Thoracic aorta (tissue), 2 donors: ENCODE results near the gene SWAP70. TPM values are rescaled to one million over a fixed set of nuclear protein-coding genes. Genes with fewer than 3 reads are reported as not detected.

ENCODE experiments used
- ATAC-seq: fragments of 150-250 bp; one replicate; pipeline ENCODE4 v1.8.0; 2017; ENCODE audit warnings: low read depth; ENCODE audit not compliant: insufficient number of reproducible peaks, low FRiP score
- DNase-seq: peaks from one replicate; pipeline ENCODE4 v3.0.0-alpha.2; 2020; ENCODE audit warnings: low spot score
- H3K27ac ChIP-seq, 2 donors: fragments of 200-600 bp; sonication (generic); 1 replicate in 1 of 2; 2 replicates in 1 of 2; pipeline ENCODE4 v1.5.1; 2016; ENCODE audit warnings: mild to moderate bottlenecking in 2 of 2, moderate library complexity in 2 of 2
- H3K27me3 ChIP-seq: fragments of 200-600 bp; sonication (generic); replicated peaks from 2 replicates; pipeline ENCODE4 v1.6.0; 2016; ENCODE audit warnings: mild to moderate bottlenecking; ENCODE audit not compliant: insufficient read depth
- H3K36me3 ChIP-seq: fragments of 200-600 bp; sonication (generic); one replicate; pipeline ENCODE4 v1.5.1; 2016
- H3K4me1 ChIP-seq, 2 donors: fragments of 200-600 bp; sonication (generic); 1 replicate in 1 of 2; 2 replicates in 1 of 2; pipeline versions ENCODE4 v1.5.1 to v1.6.0; 2016; ENCODE audit warnings: low read depth in 2 of 2, mild to moderate bottlenecking in 1 of 2; ENCODE audit not compliant: control insufficient read depth in 1 of 2
- H3K4me3 ChIP-seq: fragments of 200-600 bp; sonication (generic); 2 replicates; pipeline ENCODE4 v1.5.1; 2016; ENCODE audit warnings: mild to moderate bottlenecking
- H3K9me3 ChIP-seq: fragments of 200-600 bp; sonication (generic); 2 replicates; pipeline ENCODE4 v1.5.1; 2016
- total RNA-seq, 2 donors: library from RNA; depleted of rRNA; stranded (reverse); fragments of >200 nt; gene quantifications; one replicate each; pipeline versions ENCODE4 v1.1.0 to v1.2.3, GENCODE V29; 2016
- TF ChIP-seq, protein P1 (sequence below): fragments of 200-600 bp; sonication (generic); IDR thresholded peaks from one replicate; pipeline ENCODE4 v1.5.1; 2019; ENCODE audit warnings: antibody characterized with exemption

Gene SWAP70
- total RNA-seq, 2 donors from 2014 or later: 33.4 to 64.6 TPM

DNA sequence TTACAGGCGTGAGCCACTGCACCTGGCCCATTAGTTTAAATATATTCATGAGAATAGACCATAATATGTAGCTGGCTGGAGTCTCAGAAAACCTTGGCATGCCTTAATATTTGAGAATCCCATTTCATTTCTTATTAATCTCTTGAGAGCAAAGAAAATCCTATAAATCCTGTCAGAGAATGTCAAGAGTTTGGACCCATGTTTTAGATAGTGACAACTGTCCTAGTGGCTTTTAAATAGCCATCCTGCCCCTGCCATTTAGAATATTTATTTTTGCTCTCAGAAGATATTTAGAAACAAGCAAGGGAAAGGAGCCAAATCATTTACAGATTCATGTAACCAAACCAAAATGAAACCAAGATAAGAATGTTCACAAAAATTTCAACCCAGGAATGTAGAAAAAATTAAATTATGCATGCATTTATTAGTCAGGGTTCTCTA, 107.2 kb downstream of the SWAP70 start:
- DNase-seq: no peak
- Histone ChIP-seq H3K9me3 (no peaks in the 10 kb centered on the region), H3K36me3 (no peaks in the 10 kb centered on the region), H3K27me3 (no peaks in the 10 kb centered on the region), H3K27ac (peak overlapping the region in 1 of 2 donors; percentile 45), H3K4me3 (no peak overlapping the region), H3K4me1 (peaks cover 0 to 25% of the 10 kb centered on the region in 2 donors)
- TF ChIP-seq, protein P1, sequence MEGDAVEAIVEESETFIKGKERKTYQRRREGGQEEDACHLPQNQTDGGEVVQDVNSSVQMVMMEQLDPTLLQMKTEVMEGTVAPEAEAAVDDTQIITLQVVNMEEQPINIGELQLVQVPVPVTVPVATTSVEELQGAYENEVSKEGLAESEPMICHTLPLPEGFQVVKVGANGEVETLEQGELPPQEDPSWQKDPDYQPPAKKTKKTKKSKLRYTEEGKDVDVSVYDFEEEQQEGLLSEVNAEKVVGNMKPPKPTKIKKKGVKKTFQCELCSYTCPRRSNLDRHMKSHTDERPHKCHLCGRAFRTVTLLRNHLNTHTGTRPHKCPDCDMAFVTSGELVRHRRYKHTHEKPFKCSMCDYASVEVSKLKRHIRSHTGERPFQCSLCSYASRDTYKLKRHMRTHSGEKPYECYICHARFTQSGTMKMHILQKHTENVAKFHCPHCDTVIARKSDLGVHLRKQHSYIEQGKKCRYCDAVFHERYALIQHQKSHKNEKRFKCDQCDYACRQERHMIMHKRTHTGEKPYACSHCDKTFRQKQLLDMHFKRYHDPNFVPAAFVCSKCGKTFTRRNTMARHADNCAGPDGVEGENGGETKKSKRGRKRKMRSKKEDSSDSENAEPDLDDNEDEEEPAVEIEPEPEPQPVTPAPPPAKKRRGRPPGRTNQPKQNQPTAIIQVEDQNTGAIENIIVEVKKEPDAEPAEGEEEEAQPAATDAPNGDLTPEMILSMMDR: no peak
- no peak for ATAC-seq

DNA sequence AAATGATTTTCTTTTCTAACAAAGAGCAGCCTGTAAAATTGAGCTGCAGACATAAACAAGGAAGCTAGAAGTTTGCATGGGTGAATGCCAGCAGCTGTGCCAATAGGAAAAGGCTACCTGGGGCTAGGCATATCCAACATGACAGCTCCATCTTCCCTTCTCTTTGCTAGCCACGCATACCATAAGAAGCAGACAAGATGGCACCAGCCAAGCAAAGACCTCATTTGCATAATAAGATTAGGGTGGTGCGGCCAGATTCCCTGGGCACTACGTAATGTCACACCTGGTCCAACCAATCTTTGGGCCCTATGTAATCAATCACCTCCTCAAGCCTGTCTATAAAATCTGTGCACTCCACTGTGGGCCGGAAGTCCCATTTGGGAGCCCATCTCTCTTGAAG, 108.3 kb downstream of the SWAP70 start:
- TF ChIP-seq, protein P1: no peak
- no peak for ATAC-seq
- DNase-seq: no peak
- H3K4me3 ChIP-seq: no peak overlapping the region
- no peaks in the 10 kb centered on the region for H3K27me3 ChIP-seq
- no peak overlapping the region for H3K27ac ChIP-seq
- peaks cover 0 to 24% of the 10 kb centered on the region in 2 donors for H3K4me1 ChIP-seq
- H3K9me3 ChIP-seq: no peaks in the 10 kb centered on the region
- no peaks in the 10 kb centered on the region for H3K36me3 ChIP-seq

DNA sequence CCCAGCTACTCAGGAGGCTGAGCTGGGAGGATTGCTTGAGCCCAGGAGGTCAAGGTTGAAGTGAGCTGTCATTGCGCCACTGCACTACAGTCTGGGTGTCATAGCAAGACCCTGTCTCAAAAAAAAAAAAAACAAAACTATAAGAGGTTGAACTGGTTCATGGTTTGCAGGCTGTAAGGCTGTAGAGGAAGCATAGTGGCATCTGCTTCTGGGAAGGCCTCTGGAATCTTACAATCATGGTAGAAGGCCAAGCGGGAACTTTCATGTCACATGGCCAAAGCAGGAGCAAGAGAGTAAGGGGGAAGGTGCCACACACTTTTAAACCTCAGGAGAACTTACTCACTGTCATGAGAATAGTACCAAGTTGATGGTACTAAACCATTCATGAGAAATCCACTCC, 109.6 kb downstream of the SWAP70 start:
- Histone ChIP-seq H3K36me3 (no peaks in the 10 kb centered on the region), H3K4me1 (peaks cover 0 to 24% of the 10 kb centered on the region in 2 donors), H3K9me3 (no peaks in the 10 kb centered on the region), H3K27me3 (no peaks in the 10 kb centered on the region), H3K4me3 (no peak overlapping the region), H3K27ac (no peak overlapping the region)
- TF ChIP-seq, protein P1: no peak
- ATAC-seq: no peak
- DNase-seq: no peak

DNA sequence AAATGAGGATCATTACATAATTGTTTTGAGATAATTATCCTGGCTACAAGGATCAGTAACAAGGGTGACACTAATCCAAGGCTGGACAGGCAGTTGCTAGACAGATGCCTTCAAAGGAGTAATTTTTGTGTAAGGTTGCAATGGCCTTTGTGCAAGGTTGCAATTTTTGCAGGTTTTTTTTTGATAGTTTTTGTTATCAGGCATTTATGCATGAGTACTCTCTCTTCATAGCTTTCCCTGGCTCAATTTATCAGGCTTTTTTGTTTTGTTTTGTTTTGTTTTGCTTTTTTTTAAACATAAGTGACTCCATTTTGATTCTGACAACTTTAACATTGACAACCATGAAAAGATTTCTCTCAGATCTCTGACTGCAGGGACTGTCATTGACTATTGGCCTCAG, 110.2 kb downstream of the SWAP70 start:
- H3K27ac ChIP-seq: peak overlapping the region in 1 of 2 donors; percentile 22
- ATAC-seq: no peak
- TF ChIP-seq, protein P1: no peak

DNA sequence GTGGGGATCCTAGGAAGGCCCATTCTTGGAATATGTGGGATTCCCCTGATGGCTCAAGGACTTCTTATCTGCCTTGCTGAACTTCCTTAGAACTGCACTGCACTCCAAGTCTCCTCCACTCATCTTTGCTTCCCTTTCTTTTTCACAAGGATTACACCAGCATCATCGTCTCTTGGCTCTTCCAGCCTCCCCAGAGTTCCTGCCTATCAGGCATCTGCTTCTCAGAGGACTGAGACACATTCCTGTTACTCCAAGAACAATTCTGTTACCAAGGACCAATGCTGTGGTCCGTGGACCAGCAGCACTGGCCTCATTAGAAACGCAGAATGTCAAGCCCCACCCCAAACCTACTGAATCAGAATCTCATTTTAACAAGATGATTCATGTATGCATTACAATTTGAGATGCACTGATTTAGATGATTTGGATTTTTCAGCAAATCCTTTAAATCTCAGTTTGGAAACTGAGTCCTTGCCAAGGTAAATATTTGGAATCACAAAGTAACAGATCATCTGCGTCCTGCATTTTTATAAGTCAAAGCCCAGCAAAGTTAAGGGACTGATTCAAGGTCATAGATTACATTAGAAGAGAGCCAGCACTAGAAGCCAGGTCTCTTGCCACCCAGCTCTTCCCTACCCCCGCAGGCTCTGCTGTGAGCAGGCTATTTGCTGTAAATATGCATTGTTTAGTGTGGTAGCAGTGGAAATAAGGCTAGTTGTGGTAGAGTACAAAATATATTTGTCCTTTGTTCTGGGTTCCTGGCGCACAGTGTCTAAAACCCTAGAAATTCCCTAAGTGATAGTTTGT, 110.9 kb downstream of the SWAP70 start:
- no peaks in the 10 kb centered on the region for H3K9me3 ChIP-seq
- no peaks in the 10 kb centered on the region for H3K27me3 ChIP-seq
- H3K36me3 ChIP-seq: peaks cover 5% of the 10 kb centered on the region
- no peak for DNase-seq
- H3K27ac ChIP-seq: peak overlapping the region; percentile 21 to 22
- H3K4me1 ChIP-seq: peaks cover 0 to 24% of the 10 kb centered on the region in 2 donors
- H3K4me3 ChIP-seq: no peak overlapping the region
- TF ChIP-seq, protein P1: no peak
- ATAC-seq: no peak

More for the DNA sequence above, 110.2 kb downstream of the SWAP70 start:
- H3K9me3 ChIP-seq: no peaks in the 10 kb centered on the region
- H3K36me3 ChIP-seq: no peaks in the 10 kb centered on the region
- no peak overlapping the region for H3K4me3 ChIP-seq
- no peaks in the 10 kb centered on the region for H3K27me3 ChIP-seq
- peaks cover 0 to 24% of the 10 kb centered on the region in 2 donors for H3K4me1 ChIP-seq
- no peak for DNase-seq
